HL-60 (cell line): ENCODE results near the gene COL20A1.

ENCODE experiments used
- DNase-seq, 2 experiments: peaks; one replicate each; pipeline ENCODE4 v3.0.0-alpha.2; 2010 to 2020; ENCODE audit warnings: low read depth in 1 of 2, low spot score in 1 of 2
- H3K27ac ChIP-seq: fragments of 250-450 bp; sonication (Bioruptor Pico); replicated peaks from 2 replicates; pipeline ENCODE4 v1.5.1; 2020; ENCODE audit warnings: mild to moderate bottlenecking, moderate library complexity
- H3K27me3 ChIP-seq: fragments of 250-450 bp; sonication (Bioruptor Pico); 2 replicates; pipeline ENCODE4 v1.5.1; 2021; ENCODE audit warnings: mild to moderate bottlenecking, moderate library complexity; ENCODE audit not compliant: insufficient read depth, poor library complexity, severe bottlenecking
- H3K4me3 ChIP-seq: replicated peaks from 2 replicates; pipeline ENCODE4 v1.5.1; 2011; ENCODE audit warnings: mild to moderate bottlenecking, control low read depth, low read length; ENCODE audit not compliant: insufficient read depth
- CTCF ChIP-seq: IDR thresholded peaks from one replicate; pipeline ENCODE4 v1.5.1; 2011; ENCODE audit warnings: low read length, control low read depth, inconsistent platforms; ENCODE audit not compliant: insufficient read depth
- GABPA ChIP-seq: IDR thresholded peaks from 2 replicates; pipeline ENCODE4 v1.6.1; 2012; ENCODE audit warnings: low read depth
- POLR2AphosphoS5 ChIP-seq: IDR thresholded peaks from 2 replicates; pipeline ENCODE4 v1.6.1; 2012; ENCODE audit warnings: low read depth
- SPI1 ChIP-seq: IDR thresholded peaks from 2 replicates; pipeline ENCODE4 v1.6.1; 2012; ENCODE audit warnings: low read depth, mild to moderate bottlenecking, borderline replicate concordance
- TF ChIP-seq, protein P1 (sequence below): IDR thresholded peaks from 2 replicates; pipeline ENCODE4 v1.6.1; 2012; ENCODE audit warnings: low read depth; ENCODE audit not compliant: insufficient replicate concordance

COL20A1 gene

GRCh38 chr20:63258781-63259180 lies 34.2 kb upstream of the COL20A1 start:
- DNase-seq: no peak
- Histone ChIP-seq H3K4me3 (no peak overlapping the region), H3K27ac (no peak overlapping the region), H3K27me3 (peaks cover 63% of the 10 kb centered on the region)
- TF ChIP-seq, protein P1, sequence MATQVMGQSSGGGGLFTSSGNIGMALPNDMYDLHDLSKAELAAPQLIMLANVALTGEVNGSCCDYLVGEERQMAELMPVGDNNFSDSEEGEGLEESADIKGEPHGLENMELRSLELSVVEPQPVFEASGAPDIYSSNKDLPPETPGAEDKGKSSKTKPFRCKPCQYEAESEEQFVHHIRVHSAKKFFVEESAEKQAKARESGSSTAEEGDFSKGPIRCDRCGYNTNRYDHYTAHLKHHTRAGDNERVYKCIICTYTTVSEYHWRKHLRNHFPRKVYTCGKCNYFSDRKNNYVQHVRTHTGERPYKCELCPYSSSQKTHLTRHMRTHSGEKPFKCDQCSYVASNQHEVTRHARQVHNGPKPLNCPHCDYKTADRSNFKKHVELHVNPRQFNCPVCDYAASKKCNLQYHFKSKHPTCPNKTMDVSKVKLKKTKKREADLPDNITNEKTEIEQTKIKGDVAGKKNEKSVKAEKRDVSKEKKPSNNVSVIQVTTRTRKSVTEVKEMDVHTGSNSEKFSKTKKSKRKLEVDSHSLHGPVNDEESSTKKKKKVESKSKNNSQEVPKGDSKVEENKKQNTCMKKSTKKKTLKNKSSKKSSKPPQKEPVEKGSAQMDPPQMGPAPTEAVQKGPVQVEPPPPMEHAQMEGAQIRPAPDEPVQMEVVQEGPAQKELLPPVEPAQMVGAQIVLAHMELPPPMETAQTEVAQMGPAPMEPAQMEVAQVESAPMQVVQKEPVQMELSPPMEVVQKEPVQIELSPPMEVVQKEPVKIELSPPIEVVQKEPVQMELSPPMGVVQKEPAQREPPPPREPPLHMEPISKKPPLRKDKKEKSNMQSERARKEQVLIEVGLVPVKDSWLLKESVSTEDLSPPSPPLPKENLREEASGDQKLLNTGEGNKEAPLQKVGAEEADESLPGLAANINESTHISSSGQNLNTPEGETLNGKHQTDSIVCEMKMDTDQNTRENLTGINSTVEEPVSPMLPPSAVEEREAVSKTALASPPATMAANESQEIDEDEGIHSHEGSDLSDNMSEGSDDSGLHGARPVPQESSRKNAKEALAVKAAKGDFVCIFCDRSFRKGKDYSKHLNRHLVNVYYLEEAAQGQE: no peak
- TF ChIP-seq SPI1 (no peak), GABPA (no peak)

- no peak for DNase-seq
- no peak overlapping the region for H3K27ac ChIP-seq
- peaks cover 61% of the 10 kb centered on the region for H3K27me3 ChIP-seq
- no peak overlapping the region for H3K4me3 ChIP-seq
- TF ChIP-seq CTCF: no peak
- TF ChIP-seq, protein P1: no peak
- TF ChIP-seq GABPA: no peak
- no peak for TF ChIP-seq SPI1
- TF ChIP-seq POLR2AphosphoS5: no peak
These were observed 33.1 kb upstream of the COL20A1 start for GRCh38 chr20:63259734-63260460.

DNA sequence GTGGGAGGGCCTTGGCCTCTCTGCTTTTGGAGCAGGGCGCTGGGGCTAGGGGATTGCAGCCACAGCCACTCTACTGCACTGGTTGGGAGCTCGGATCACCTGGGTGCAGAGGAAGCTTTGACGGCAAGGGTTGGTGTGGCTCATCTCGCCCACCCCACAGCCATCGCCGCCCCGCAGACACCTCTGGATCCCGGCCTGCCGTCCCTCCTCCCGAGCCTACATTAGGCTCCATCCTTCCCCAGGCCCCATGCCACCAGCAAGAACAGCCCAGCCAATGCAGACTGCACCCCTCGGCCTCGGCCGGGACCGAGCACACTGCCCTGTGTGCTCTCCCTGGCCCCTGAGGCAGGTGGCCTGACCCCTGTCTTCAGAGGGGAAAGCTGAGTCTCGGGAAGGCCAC lies 32.5 kb upstream of the COL20A1 start:
- Histone ChIP-seq H3K4me3 (no peak overlapping the region), H3K27me3 (peaks cover 55% of the 10 kb centered on the region), H3K27ac (no peak overlapping the region)
- TF ChIP-seq CTCF (no peak), GABPA (no peak), POLR2AphosphoS5 (no peak), SPI1 (no peak)
- TF ChIP-seq, protein P1: no peak
- no peak for DNase-seq
